Effector memory CD4-positive, alpha-beta T cell (primary cell): Measurements from ENCODE around the gene RHOD.

Experiments used
- DNase-seq, 3 donors: peaks; one replicate each; pipeline ENCODE4 v3.0.0-alpha.2; 2020
- H3K27ac ChIP-seq: 2 replicates; pipeline ENCODE4 v1.7.0; 2013; ENCODE audit warnings: mild to moderate bottlenecking, low read length, moderate library complexity; ENCODE audit not compliant: insufficient read depth, poor library complexity, severe bottlenecking
- H3K27me3 ChIP-seq: replicated peaks from 2 replicates; pipeline ENCODE4 v1.7.0; 2013; ENCODE audit warnings: mild to moderate bottlenecking, low read length; ENCODE audit not compliant: insufficient read depth, control insufficient read depth, poor library complexity, severe bottlenecking
- H3K36me3 ChIP-seq: 2 replicates; pipeline ENCODE4 v1.7.0; 2013; ENCODE audit warnings: mild to moderate bottlenecking, low read length, moderate library complexity; ENCODE audit not compliant: control insufficient read depth, insufficient read depth
- H3K4me1 ChIP-seq: 2 replicates; pipeline ENCODE4 v1.7.0; 2013; ENCODE audit warnings: low read length, mild to moderate bottlenecking; ENCODE audit not compliant: control insufficient read depth, insufficient read depth, poor library complexity, severe bottlenecking
- H3K4me3 ChIP-seq: 2 replicates; pipeline ENCODE4 v1.7.0; 2013; ENCODE audit warnings: low read length, low read depth, mild to moderate bottlenecking; ENCODE audit not compliant: insufficient read depth, poor library complexity, severe bottlenecking
- H3K9me3 ChIP-seq: 2 replicates; pipeline ENCODE4 v1.7.0; 2013; ENCODE audit warnings: mild to moderate bottlenecking, low read length, moderate library complexity; ENCODE audit not compliant: control insufficient read depth

RHOD gene

DNA sequence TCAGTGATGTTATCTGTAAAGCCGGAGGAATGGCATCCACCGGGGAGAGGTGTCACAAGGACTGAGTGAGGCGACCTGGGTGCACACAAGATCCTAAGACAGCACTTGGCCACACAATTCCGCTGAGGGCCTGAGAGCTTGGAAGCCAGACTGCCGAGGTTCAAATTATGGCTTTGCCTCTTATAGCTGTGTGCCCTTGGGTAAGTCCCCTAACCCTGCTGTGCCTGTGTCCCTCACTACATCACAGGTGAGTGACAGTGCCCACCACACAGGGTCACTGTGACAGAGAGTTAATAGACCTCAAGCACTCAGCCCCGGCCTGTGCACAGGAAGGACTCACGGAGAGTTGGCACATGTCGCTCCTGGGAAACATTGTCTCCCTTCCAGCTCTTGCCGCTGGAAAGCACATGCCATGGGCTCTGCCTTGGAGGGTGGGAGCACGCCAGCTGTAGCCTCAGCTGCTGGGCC is 592 bp downstream of the RHOD start:
- Histone ChIP-seq H3K4me1 (peaks cover 10% of the 10 kb centered on the region), H3K4me3 (no peak overlapping the region), H3K9me3 (no peaks in the 10 kb centered on the region), H3K36me3 (no peaks in the 10 kb centered on the region), H3K27me3 (no peaks in the 10 kb centered on the region), H3K27ac (no peak overlapping the region)
- DNase-seq, result no peak

DNA sequence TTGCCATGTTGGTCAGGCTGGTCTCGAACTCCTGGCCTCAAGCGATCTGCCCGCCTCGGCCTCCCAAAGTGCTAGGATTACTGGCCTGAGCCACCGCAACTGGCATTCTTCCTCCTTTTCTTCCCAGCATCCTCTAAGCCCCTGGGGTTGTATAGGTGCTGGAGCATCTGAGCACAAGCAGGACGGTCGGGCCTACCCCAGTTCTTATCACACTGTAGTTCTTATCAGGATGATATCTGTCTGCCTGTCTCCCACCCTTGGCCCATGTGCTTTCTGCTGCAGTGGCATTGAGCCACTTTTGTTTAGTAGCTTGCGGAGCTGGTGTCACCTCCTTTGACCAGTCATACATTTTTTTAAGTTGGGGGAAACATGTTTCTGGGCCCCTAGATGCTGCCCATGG is 1.9 kb downstream of the RHOD start:
- H3K27me3 ChIP-seq, result no peaks in the 10 kb centered on the region
- H3K36me3 ChIP-seq, result no peaks in the 10 kb centered on the region
- H3K27ac ChIP-seq, result no peak overlapping the region
- peaks cover 10% of the 10 kb centered on the region for H3K4me1 ChIP-seq
- H3K4me3 ChIP-seq, result no peak overlapping the region
- no peaks in the 10 kb centered on the region for H3K9me3 ChIP-seq
- DNase-seq, result no peak

DNA sequence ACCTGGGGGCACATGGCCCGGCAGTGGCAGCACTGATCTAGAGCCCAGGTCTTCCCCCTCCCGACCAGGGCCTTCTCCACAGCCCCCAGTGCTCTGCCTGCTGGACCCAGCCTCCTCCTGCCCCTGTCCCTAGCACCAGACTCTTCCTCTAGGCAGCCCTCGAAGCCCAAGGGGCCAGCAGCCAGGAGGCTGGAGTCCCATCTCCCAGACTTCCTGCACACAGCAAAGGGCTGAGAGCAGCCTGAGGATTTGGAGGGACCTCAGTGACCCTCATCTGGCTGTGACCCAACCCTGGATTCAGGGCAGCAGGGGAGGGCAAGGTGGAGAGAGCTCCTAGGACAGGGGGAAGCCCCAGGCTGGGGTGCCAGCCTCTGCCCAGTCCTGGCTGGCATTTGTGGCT is 3.0 kb downstream of the RHOD start:
- Histone ChIP-seq H3K27ac (no peak overlapping the region), H3K9me3 (no peaks in the 10 kb centered on the region), H3K4me3 (no peak overlapping the region), H3K36me3 (no peaks in the 10 kb centered on the region), H3K4me1 (peaks cover 10% of the 10 kb centered on the region), H3K27me3 (no peaks in the 10 kb centered on the region)
- DNase-seq, result no peak

DNA sequence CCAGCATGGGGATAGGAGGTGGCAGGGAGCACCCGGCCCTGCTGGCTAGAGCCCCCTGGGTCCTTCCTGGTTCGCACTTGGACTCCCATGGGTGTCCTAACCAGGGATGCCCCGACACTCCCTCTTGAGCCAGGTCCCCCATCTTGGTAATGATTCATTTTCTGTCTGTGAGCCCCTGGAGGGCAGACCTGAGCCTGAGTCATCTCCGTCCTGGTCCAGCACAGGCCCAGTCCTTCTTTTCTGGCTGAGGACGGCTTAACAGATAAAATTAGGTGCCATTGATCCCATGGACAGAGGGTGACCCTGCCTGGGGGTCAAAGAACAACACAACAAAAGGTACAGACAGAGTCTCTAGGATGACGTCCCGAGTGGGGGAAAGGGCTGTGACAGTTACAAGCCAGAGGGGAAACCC is 3.5 kb downstream of the RHOD start:
- H3K4me1 ChIP-seq, result peaks cover 10% of the 10 kb centered on the region
- H3K9me3 ChIP-seq, result no peaks in the 10 kb centered on the region
- H3K36me3 ChIP-seq, result no peaks in the 10 kb centered on the region
- no peaks in the 10 kb centered on the region for H3K27me3 ChIP-seq
- no peak for DNase-seq
- H3K27ac ChIP-seq, result no peak overlapping the region
- H3K4me3 ChIP-seq, result no peak overlapping the region

DNA sequence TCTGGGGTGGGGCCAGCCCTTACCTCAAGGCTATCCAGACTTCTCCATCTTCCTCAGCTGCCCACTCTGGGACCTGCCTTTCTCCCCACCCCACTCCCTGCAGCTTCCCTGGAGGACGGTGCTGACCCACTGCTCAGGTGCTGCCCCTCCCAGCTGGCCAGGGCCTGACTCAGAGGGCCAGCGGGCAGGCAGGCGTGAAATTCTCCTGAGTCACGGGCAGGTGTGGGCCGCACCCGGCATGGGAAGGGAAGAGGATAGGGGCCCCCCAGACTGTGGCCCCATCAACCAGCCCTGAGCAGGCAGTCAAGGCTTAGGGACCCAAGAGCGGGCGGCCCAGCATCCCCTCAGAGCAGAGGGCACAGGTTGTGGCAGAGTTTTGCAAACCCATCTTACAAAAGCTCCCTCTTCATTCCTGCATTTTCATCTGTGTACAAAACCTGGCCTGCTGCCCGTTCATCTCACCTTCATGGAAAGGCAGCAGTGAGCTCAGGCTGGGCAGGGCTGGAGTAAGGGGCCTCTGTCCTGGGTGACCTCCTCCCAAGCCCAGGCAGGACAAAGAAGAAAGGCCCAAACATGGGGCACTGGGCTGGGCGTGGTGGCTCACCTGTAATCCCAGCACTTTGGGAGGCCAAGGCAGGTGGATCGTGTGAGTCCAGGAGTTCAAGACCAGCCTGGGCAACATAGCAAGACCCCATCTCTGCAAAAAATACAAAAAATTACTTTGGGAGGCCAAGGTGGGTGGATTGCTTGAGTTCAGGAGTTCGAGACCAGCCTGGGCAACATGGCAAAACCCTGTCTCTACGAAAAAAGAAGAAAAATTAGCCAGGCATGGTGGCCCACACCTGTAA is 6.1 kb downstream of the RHOD start:
- DNase-seq, result no peak
- no peak overlapping the region for H3K27ac ChIP-seq

DNA sequence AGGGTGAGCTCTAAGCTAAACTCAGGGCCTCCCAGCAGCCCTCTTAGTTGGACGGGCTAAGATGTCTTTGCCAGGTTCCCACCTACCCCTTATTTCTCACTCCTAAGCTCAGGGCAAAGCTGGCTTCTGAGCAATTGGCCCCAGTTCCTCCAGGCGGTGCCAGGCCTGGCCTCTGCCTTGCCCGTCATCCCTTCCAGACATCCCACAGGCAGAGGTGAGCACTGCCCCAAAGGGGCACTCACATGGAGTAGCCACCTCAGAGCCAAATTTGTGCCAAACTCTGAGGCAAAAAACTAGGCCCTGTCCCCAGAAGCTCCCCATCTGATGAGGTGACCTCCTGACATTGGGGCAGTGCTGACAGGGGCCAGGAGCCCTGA is 9.7 kb downstream of the RHOD start:
- peaks cover under 1% of the 10 kb centered on the region for H3K4me1 ChIP-seq
- no peaks in the 10 kb centered on the region for H3K27me3 ChIP-seq
- DNase-seq, result no peak
- no peak overlapping the region for H3K4me3 ChIP-seq
- no peaks in the 10 kb centered on the region for H3K36me3 ChIP-seq
- H3K9me3 ChIP-seq, result no peaks in the 10 kb centered on the region
- no peak overlapping the region for H3K27ac ChIP-seq

More for the DNA sequence above, 6.1 kb downstream of the RHOD start:
- no peaks in the 10 kb centered on the region for H3K4me1 ChIP-seq
- H3K9me3 ChIP-seq, result no peaks in the 10 kb centered on the region
- H3K27me3 ChIP-seq, result no peaks in the 10 kb centered on the region
- no peak overlapping the region for H3K4me3 ChIP-seq
- no peaks in the 10 kb centered on the region for H3K36me3 ChIP-seq

DNA sequence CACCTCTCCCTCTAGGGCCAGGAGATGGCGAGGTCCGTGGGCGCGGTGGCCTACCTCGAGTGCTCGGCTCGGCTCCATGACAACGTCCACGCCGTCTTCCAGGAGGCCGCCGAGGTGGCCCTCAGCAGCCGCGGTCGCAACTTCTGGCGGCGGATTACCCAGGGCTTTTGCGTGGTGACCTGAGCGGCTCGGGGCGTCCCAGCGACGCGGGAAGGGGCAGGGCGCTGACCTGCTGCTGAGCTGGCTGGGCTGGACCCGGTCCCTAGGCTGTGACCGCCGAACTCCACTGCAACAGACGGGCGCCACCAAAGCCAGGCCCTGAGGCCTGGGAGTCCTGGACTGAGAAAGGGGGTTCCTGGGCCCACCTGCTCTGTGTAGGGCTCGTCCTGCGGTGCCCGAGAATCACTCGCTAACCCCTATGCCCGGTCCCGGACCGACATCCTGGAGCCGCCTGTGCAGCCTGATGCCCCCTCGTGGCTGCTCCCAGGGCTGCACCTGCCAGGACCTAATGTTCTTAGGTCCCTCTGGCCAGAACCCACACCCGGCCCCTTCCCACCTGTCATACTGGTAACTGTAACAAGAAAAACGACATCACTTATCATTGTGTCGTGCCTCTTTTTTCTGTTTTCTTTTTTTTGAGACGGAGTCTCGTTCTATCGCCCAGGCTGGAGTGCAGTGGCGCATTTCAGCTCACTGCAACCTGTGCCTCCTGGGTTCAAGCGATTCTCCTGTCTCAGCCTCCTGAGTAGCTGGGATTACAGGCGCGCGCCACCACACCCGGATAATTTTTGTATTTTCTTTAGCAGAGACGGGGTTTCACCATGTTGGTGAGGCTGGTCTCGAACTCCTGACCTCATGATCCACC is 15.0 kb downstream of the RHOD start:
- Histone ChIP-seq H3K4me1 (peaks cover 2% of the 10 kb centered on the region), H3K36me3 (no peaks in the 10 kb centered on the region), H3K27me3 (peaks cover 4% of the 10 kb centered on the region), H3K4me3 (no peak overlapping the region), H3K9me3 (no peaks in the 10 kb centered on the region), H3K27ac (no peak overlapping the region)
- DNase-seq, result peak; percentile 28 to 59 (median 36)

DNA sequence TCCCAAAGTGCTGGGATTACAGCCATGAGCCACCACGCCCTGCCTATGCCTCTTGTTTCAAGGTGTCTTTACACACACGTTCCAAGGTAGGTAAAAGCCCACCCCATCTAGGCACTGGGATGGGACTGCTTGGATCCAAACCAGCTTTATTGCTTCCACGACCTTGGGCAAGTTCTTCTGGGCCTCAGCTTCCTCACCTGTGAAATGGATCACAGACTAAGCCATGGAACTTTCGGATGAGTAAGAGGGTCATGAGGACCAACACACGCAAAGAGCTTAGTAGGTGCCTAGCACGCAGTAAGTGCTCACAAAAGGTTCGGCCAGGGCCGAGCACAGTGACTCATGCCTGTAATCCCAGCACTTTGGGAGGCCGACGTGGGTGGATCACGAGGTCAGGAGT is 15.6 kb downstream of the RHOD start:
- Histone ChIP-seq H3K4me1 (peaks cover 2% of the 10 kb centered on the region), H3K9me3 (no peaks in the 10 kb centered on the region), H3K36me3 (no peaks in the 10 kb centered on the region), H3K27ac (no peak overlapping the region), H3K27me3 (peaks cover 4% of the 10 kb centered on the region), H3K4me3 (no peak overlapping the region)
- no peak for DNase-seq

DNA sequence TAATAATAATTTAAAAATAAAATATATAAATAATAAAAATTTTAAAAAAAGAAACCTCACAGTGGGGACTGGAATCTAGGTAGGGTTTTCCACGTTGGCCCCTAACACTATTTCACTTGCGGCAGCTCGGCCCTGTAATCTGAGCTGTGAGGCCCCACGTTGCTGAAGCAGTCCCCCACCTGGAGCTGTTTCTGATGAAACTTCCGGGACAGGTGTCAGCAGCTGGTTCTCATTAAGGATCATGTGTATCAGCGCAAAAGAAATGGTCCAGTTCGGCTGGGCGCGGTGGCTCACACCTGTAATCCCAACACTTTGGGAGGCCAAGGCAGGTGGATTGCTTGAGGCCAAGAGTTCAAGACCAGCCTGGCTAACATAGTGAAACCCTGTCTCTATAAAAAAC is 17.3 kb downstream of the RHOD start:
- Histone ChIP-seq H3K9me3 (no peaks in the 10 kb centered on the region), H3K27ac (no peak overlapping the region), H3K27me3 (peaks cover 4% of the 10 kb centered on the region), H3K36me3 (no peaks in the 10 kb centered on the region), H3K4me1 (peaks cover 2% of the 10 kb centered on the region), H3K4me3 (no peak overlapping the region)
- no peak for DNase-seq

DNA sequence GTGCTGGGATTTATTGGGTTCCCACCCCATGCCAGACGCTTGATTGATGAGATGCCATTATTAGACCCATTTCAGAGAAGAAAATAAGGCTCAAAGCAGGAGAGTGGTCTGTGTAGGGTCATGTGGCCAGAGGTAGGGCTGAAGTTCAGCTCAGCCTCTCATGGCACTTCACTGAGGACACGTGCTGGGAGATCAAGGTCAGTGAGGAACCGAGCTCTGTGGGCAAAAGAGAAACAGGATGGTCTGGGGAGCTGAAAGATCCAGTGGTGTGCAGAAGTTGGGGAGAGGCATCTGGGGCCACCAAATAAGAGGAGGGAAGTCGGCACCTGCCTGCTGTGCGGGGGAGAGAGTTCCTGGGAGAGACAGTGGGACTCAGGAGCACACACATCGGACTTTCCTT is 19.6 kb downstream of the RHOD start:
- no peaks in the 10 kb centered on the region for H3K36me3 ChIP-seq
- no peak overlapping the region for H3K27ac ChIP-seq
- H3K27me3 ChIP-seq, result peaks cover 4% of the 10 kb centered on the region

More for the DNA sequence above, 19.6 kb downstream of the RHOD start:
- no peak for DNase-seq
- H3K4me1 ChIP-seq, result peaks cover 2% of the 10 kb centered on the region
- no peak overlapping the region for H3K4me3 ChIP-seq
- H3K9me3 ChIP-seq, result no peaks in the 10 kb centered on the region
